ENCODE data around the gene MPHOSPH6.
"Not testable (repeated sequence)": the region's sequence is repeated elsewhere in the genome, so short reads cannot be mapped to it uniquely, and the experiment has no call there.

Gene MPHOSPH6

DNA sequence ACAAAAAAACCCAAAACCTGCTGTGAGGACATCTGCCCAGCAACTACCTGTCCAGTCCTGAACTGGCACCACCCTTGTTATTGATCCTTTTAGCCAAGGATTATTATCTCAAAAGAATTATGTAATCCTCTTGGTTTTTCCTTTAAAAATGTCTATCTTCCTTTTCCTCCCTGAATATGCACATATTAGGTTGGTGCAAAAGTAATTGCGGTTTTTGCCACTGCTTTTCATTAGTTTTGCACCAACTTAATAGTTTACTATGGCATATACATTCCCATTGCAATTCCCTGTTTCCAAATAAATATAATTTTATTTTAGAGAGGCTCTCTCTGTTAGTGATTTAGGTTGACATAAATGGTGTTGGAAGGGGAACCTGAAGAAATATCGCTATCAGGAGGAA is 51.3 kb downstream of the MPHOSPH6 start:
- DNase-seq (ENCODE audit: low spot score): no peak

DNA sequence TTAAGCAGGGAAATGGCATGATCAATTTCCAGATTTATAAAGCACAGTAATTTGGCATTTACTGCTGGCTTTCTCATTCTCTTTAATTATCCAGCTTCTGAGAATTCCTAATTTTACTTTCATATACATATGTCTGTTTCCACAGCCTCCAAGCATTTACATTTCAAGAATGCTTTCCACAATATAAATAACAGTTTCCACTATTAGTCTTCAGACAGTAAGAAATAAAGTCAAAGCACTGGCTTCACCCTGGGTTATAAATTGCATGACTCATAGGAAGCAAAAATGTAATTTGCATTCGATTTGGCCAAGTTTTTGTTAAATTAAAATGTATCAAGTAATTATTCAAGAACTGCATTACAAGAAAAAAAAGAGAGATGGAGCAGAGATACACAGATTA is 53.5 kb downstream of the MPHOSPH6 start:
- DNase-seq (ENCODE audit: low spot score): no peak

DNA sequence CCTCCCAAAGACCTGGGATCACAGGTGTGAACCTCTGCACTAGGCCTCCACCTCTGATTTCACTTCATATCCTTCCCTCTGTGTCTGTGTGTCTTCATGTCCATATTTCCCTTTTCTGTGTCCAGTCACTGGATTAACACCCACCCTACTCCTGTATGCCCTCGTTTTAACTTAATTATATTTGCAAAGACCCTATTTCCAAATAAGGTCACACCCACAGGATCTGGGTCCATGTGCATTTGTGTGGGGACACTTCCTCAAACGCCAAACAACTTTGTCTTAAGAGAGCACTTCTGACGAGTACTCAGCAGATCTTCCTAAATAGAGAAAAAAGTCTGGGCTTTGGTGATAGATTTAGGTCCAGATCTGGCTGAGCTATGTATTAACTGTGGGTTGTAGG is 56.3 kb downstream of the MPHOSPH6 start:
- DNase-seq (ENCODE audit: low spot score): no peak

DNA sequence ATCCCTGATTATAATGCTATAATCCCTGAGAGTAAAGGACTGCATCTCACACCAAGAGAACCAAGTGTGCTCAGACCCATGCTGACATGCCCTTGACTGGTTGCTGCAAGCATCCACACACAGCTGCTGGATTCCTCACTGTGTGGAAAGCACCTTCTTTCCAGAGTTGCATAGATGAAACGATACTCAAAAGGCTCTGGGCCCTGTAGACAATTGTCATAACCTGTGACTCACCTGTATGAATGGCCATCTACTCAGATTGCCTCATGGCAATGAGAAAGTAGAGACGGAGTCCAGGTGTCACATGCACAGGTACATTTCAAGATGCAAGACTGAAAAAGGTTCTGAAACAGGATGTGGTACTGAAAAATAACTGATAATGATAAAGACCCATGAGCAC is 58.1 kb downstream of the MPHOSPH6 start:
- DNase-seq (ENCODE audit: low spot score): no peak

DNA sequence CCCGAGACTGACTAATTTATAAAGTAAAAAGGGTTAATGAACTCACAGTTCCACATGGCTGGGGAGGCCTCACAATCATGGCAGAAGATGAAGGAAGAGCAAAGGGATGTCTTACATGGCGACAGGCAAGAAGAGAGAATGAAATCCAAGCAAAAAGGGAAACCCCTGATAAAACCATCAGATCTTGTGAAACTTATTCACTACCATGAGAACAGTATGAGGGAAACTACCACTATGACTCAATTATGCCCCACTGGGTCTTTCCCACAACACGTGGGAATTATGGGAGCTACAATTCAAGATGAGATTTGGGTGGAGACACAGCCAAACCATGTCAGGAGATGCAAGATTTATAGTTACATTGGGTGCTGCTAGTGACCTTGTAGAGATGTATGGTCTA is 60.8 kb downstream of the MPHOSPH6 start:
- not testable (repeated sequence) for DNase-seq (ENCODE audit: low spot score)

DNA sequence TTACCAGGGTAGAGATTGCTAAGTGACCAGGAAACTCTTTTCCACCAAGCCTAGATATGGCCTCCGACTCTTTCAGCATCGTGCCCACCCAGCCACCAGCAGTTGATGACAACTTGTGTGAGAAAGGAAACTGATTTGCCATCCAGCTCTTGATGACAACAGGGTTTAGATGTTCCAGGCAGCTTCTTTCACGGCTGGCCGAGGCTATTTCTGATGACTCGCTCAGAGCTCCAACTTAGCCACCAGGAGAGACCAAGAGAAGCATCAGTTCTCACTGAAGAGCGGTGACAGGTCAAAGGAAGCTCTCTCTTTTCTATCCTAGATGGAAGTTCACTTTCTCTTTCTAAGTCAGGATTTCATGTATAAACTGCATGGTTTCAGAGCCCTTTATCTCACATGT is 61.2 kb downstream of the MPHOSPH6 start:
- DNase-seq (ENCODE audit: low spot score): no peak

DNA sequence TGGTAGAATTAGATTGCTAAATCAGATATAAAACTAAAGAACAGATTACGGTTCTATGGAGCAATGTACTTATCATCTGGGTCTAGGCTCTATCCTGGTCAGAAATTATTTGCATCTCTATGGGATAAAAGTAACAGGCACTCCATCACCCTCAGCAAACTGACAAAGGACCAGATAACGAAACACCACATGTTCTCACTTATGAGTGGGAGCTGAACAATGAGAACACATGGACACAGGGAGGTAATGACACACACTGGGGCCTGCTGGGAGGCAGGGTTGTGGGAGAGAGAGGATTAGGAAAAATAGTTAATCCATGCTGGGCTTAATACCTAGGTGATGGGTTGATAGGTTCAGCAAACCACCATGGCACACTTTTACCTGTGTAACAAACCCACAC is 61.9 kb downstream of the MPHOSPH6 start:
- DNase-seq (ENCODE audit: low spot score): no peak

DNA sequence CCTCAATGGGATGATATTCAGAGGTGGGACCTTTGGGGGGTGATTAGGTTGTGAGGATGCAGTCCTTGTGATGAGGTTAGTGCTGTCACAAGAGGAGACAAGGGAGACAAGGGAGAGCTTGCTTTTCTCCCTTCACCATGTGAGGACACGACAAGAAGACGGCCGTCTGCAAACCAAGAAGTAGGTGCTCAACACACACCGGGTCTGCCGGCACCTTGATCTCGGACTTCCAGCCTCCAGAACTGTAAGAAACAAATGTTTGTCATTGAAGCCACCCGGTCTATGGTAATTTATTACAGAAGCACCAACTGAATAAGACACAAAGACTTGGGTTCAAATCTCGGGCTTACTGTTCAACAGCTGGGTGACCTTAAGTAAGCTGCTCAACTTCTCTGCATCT is 64.9 kb downstream of the MPHOSPH6 start:
- no peak for DNase-seq (ENCODE audit: low spot score)
